Keratinocyte (primary cell): Measurements from ENCODE around the gene SLC36A2. TPM values are rescaled to one million over a fixed set of nuclear protein-coding genes. Genes with fewer than 3 reads are reported as not detected.

Source experiments
- DNase-seq: peaks from one replicate; pipeline ENCODE4 v3.0.0-alpha.2; 2011; ENCODE audit warnings: low read depth, missing footprints, low spot score
- FAIRE-seq: peaks from 2 replicates; lab custom pipeline; 2011; peaks lifted over from hg19 to GRCh38; lab: Jason Lieb, UNC
- H2AFZ ChIP-seq: 2 replicates; pipeline ENCODE4 v1.6.0; 2012; ENCODE audit warnings: low read length, control low read depth, inconsistent platforms; ENCODE audit not compliant: control insufficient read depth
- H3K27ac ChIP-seq: 2 replicates; pipeline ENCODE4 v1.5.1; 2011; ENCODE audit warnings: low read length; ENCODE audit not compliant: control insufficient read depth, insufficient read depth
- H3K27me3 ChIP-seq: 3 replicates; pipeline ENCODE4 v1.6.0; 2011; ENCODE audit warnings: low read length; ENCODE audit not compliant: control insufficient read depth, insufficient read depth; ENCODE audit errors: extremely low read depth
- H3K36me3 ChIP-seq, 2 experiments: 2 replicates in 1 of 2; 3 replicates in 1 of 2; pipeline ENCODE4 v1.5.1; 2011; ENCODE audit warnings: low read length in 2 of 2, mild to moderate bottlenecking in 1 of 2; ENCODE audit not compliant: control insufficient read depth in 2 of 2, insufficient read depth in 2 of 2; ENCODE audit errors: extremely low read depth in 1 of 2
- H3K4me1 ChIP-seq: 3 replicates; pipeline ENCODE4 v1.5.1; 2011; ENCODE audit warnings: low read length; ENCODE audit not compliant: control insufficient read depth, insufficient read depth; ENCODE audit errors: extremely low read depth
- H3K4me2 ChIP-seq: 3 replicates; pipeline ENCODE4 v1.6.0; 2011; ENCODE audit warnings: low read depth, low read length; ENCODE audit not compliant: control insufficient read depth, insufficient read depth; ENCODE audit errors: extremely low read depth
- H3K4me3 ChIP-seq, 3 experiments: fragments of 200-600 bp in 1 of 3; sonication (generic) in 1 of 3; 2 replicates in 2 of 3; 3 replicates in 1 of 3; pipeline ENCODE4 v1.5.1; 2011 to 2016; ENCODE audit warnings: low read length in 3 of 3, mild to moderate bottlenecking in 3 of 3, control low read depth in 2 of 3, inconsistent platforms in 1 of 3, low read depth in 1 of 3, mixed read lengths in 1 of 3, mixed run types in 1 of 3, moderate library complexity in 1 of 3; ENCODE audit not compliant: control insufficient read depth in 2 of 3, insufficient read depth in 2 of 3; ENCODE audit errors: extremely low read depth in 1 of 3
- H3K79me2 ChIP-seq: 2 replicates; pipeline ENCODE4 v1.6.0; 2012; ENCODE audit warnings: low read length; ENCODE audit not compliant: control insufficient read depth, insufficient read depth
- H3K9ac ChIP-seq: 3 replicates; pipeline ENCODE4 v1.6.0; 2011; ENCODE audit warnings: low read length; ENCODE audit not compliant: control insufficient read depth, insufficient read depth; ENCODE audit errors: extremely low read depth
- H3K9me1 ChIP-seq: 3 replicates; pipeline ENCODE4 v1.6.0; 2011; ENCODE audit warnings: low read length; ENCODE audit not compliant: control insufficient read depth, insufficient read depth; ENCODE audit errors: extremely low read depth
- H3K9me3 ChIP-seq: 2 replicates; pipeline ENCODE4 v1.5.1; 2012; ENCODE audit warnings: low read depth, low read length; ENCODE audit not compliant: control insufficient read depth
- H4K20me1 ChIP-seq: 3 replicates; pipeline ENCODE4 v1.6.0; 2011; ENCODE audit warnings: low read length; ENCODE audit not compliant: control insufficient read depth, insufficient read depth; ENCODE audit errors: extremely low read depth
- CTCF ChIP-seq, 3 experiments: IDR thresholded peaks in 1 of 3; conservative IDR thresholded peaks in 1 of 3; optimal IDR thresholded peaks in 1 of 3; 2 replicates in 2 of 3; 3 replicates in 1 of 3; pipeline versions ENCODE3 to v1.5.1; 2011; ENCODE audit warnings: low read length in 3 of 3, mild to moderate bottlenecking in 3 of 3, moderate library complexity in 2 of 3, control low read depth in 1 of 3, inconsistent platforms in 1 of 3; ENCODE audit not compliant: insufficient read depth in 2 of 3; ENCODE audit errors: extremely low read depth in 1 of 3
- EZH2 ChIP-seq: IDR thresholded peaks from one replicate; pipeline ENCODE4 v1.6.1; 2012; ENCODE audit warnings: inconsistent platforms, mild to moderate bottlenecking, low read length, moderate library complexity
- dilution Hi-C: fragments of 300-500 bp; cut with MboI; formaldehyde crosslinking; loops from one replicate; pipeline ENCODE4 v1.7.0; 2020; ENCODE audit warnings: low sequenced_read_pairs; ENCODE audit not compliant: extremely low pct_ligation_motif_present
- polyA plus RNA-seq, 5 experiments: library from polyadenylated mRNA; depleted of rRNA in 3 of 5; stranded (reverse) in 3 of 5; stranded (forward) in 1 of 5; unstranded in 1 of 5; fragments of >200 nt; gene quantifications; 1 replicate in 1 of 5; 2 replicates in 3 of 5; 3 replicates in 1 of 5; pipeline versions ENCODE4 v1.2.1 to v1.2.3, GENCODE V29; 2011 to 2012; ENCODE audit warnings: missing spikeins in 2 of 5, low read depth in 1 of 5, low replicate concordance in 1 of 5

SLC36A2 gene
- polyA plus RNA-seq, 1 donor (not counting 4 experiments of a cell fraction or from before 2014, with no cell fraction given) = not detected

GRCh38 chr5:151281001-151281639 is 66.2 kb downstream of the SLC36A2 start:
- no peak overlapping the region for H3K4me2 ChIP-seq
- FAIRE-seq (no peak), DNase-seq (no peak)
- no peaks in the 10 kb centered on the region for H3K27me3 ChIP-seq
- H3K9me3 ChIP-seq = no peaks in the 10 kb centered on the region
- H3K4me1 ChIP-seq = no peaks in the 10 kb centered on the region
- no peaks in the 10 kb centered on the region for H4K20me1 ChIP-seq
- dilution Hi-C loops = no loop called here
- TF ChIP-seq CTCF (optimal IDR thresholded peaks at IDR 0.05 in 1 of 3, IDR thresholded peaks at IDR 0.05 in 1 of 3, conservative IDR thresholded peaks at IDR 0.05 in 1 of 3; ENCODE audit: extremely low read depth in 1 of 3, insufficient read depth in 2 of 3, low read length in 3 of 3) (no peak), EZH2 (no peak)
- no peak overlapping the region for H2AFZ ChIP-seq
- H3K27ac ChIP-seq = no peak overlapping the region
- no peaks in the 10 kb centered on the region for H3K9me1 ChIP-seq
- no peaks in the 10 kb centered on the region for H3K36me3 ChIP-seq
- H3K4me3 ChIP-seq = no peak overlapping the region
- H3K79me2 ChIP-seq = no peaks in the 10 kb centered on the region
- no peak overlapping the region for H3K9ac ChIP-seq

GRCh38 chr5:151280443-151280842 is 66.9 kb downstream of the SLC36A2 start:
- Histone ChIP-seq H2AFZ (no peak overlapping the region), H3K27me3 (no peaks in the 10 kb centered on the region), H3K79me2 (no peaks in the 10 kb centered on the region), H3K9me1 (no peaks in the 10 kb centered on the region), H3K9me3 (no peaks in the 10 kb centered on the region), H4K20me1 (no peaks in the 10 kb centered on the region), H3K4me1 (no peaks in the 10 kb centered on the region), H3K4me2 (no peak overlapping the region), H3K27ac (no peak overlapping the region), H3K9ac (no peak overlapping the region), H3K36me3 (no peaks in the 10 kb centered on the region), H3K4me3 (no peak overlapping the region)
- DNase-seq (no peak), FAIRE-seq (no peak)
- dilution Hi-C loops = no loop called here
- TF ChIP-seq EZH2 = no peak
- no peak for TF ChIP-seq CTCF (optimal IDR thresholded peaks at IDR 0.05 in 1 of 3, IDR thresholded peaks at IDR 0.05 in 1 of 3, conservative IDR thresholded peaks at IDR 0.05 in 1 of 3; ENCODE audit: extremely low read depth in 1 of 3, insufficient read depth in 2 of 3, low read length in 3 of 3)
